Erythroblast (primary cell): ENCODE results near the gene SHKBP1.

Experiments
- DNase-seq, 2 experiments: peaks; one replicate each; lab custom pipeline; 2025; lab: John Stamatoyannopoulos, UW
- GATA1 ChIP-seq: IDR thresholded peaks from 2 replicates; pipeline ENCODE4 v1.6.1; 2011; ENCODE audit warnings: low read depth, mild to moderate bottlenecking, control low read depth, low read length, moderate library complexity
- POLR2A ChIP-seq: IDR thresholded peaks from 2 replicates; pipeline ENCODE4 v1.6.1; 2011; ENCODE audit warnings: mild to moderate bottlenecking, low read length

Gene SHKBP1

GRCh38 chr19:40626918-40627317 is 50.2 kb downstream of the SHKBP1 start:
- no peak for TF ChIP-seq POLR2A
- TF ChIP-seq GATA1, result no peak
- DNase-seq, result no peak

DNA sequence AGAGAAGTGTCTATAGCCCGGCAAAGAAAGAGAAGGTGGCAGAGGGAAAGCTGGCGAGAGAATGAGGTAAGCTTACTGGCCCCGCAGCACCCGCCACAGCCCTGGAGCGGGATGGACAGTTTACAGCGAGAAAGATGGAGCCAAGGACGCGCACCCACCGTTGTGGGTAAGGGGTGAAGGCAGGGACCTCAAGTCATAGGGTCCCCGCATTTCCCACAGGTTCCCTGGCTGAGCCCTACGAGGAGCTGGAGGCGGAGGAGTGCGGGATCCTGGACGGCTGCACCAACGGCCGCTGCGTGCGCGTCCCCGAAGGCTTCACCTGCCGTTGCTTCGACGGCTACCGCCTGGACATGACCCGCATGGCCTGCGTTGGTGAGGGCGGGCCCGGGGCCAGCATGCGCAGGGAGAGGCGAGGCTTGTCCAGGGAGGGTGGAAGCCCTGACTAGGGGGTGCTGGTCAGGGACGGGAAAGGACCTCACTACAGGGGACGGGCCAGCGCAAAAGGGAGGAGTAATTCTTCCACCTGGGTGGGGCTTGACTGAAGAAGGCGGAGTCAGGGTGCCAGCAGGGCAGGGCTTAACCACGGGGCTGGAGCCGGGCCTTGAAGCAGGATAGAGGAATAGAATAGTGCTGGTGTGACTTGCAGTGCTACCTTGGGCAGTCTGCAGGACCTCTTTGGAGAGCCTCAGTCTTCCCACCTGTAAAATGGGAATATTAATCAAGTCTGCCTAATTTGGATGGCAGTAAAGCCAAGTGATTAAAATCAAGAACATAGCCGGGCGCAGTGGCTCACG is 51.0 kb downstream of the SHKBP1 start:
- DNase-seq, result no peak
- TF ChIP-seq POLR2A, result no peak
- no peak for TF ChIP-seq GATA1

GRCh38 chr19:40629346-40629745 is 52.7 kb downstream of the SHKBP1 start:
- no peak for DNase-seq
- TF ChIP-seq GATA1 (no peak), POLR2A (no peak)

DNA sequence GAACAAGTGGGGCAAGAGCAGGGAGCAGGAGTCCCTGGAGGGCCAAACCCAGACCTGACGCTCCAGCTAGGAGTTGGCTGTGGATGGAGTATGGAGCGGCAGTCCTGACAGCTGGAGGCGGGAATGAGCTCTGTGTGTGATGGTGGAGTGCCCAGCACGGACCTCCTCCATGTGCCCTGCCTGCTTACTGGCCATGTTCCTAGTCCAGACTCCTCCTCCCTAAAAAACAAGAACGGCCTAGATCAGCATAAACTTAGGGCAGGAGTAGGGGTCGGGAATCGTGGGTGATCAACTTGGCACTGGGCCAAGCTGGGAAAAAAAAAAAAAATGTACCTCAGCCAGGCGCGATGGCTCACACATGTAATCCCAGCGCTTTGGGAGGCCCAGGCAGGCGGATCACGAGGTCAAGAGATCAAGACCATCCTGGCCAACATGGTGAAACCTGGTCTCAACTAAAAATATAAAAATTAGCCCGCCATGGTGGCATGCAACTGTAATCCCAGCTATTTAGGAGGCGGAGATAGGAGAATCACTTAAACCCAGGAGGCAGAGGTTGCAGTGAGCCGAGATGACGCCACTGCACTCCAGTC is 54.0 kb downstream of the SHKBP1 start:
- DNase-seq, result no peak
- TF ChIP-seq POLR2A, result no peak
- TF ChIP-seq GATA1, result no peak

GRCh38 chr19:40632311-40633036 is 55.8 kb downstream of the SHKBP1 start:
- no peak for DNase-seq
- TF ChIP-seq GATA1 (no peak), POLR2A (no peak)

DNA sequence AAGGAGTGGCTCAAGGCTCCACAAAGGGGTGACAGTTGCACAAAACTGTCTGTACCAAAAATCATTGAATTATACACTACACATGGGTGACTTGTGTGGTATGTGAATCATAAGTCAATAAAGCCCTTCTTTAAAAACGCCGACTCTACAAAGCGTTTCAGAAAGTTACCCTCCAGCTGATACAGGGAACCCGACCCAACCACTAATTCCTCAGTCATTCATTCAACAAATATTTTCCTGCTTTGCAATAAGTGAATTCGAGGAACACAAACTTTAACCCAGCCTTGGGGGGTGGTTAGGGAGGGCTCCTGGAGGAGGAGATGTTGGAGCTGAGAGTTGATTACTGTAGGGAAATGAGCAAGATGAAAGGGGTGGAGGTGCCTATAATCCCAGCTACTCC is 56.5 kb downstream of the SHKBP1 start:
- DNase-seq, result no peak
- TF ChIP-seq GATA1 (no peak), POLR2A (no peak)

GRCh38 chr19:40638327-40638726 is 61.7 kb downstream of the SHKBP1 start:
- DNase-seq, result no peak
- TF ChIP-seq POLR2A (no peak), GATA1 (no peak)

- TF ChIP-seq GATA1, result no peak
- no peak for TF ChIP-seq POLR2A
- DNase-seq, result no peak
Measured at GRCh38 chr19:40639638-40639982, 62.9 kb downstream of the SHKBP1 start.

GRCh38 chr19:40640744-40641143 is 64.1 kb downstream of the SHKBP1 start:
- DNase-seq, result no peak
- TF ChIP-seq GATA1 (no peak), POLR2A (no peak)
